HG03159 (cell line): Measurements from ENCODE around the gene CYP26B1.

Source experiments
- ATAC-seq: cut with Tn5 transposase; IDR thresholded peaks from one replicate; pipeline ENCODE4 v1.9.1; 2021; ENCODE audit warnings: mild to moderate bottlenecking, moderate library complexity; ENCODE audit not compliant: unreplicated experiment

Gene CYP26B1

GRCh38 chr2:72147303-72147971 is at the start of gene CYP26B1:
TSS of gene CYP26B1 (minus strand) at chr2:72147862. CDS start at chr2:72147834, 28 bp downstream.
- no peak for ATAC-seq

GRCh38 chr2:72193723-72194122 is 46.1 kb upstream of the CYP26B1 start:
- no peak for ATAC-seq

- no peak for ATAC-seq
Measured at GRCh38 chr2:72191441-72191840, 43.8 kb upstream of the CYP26B1 start.

- no peak for ATAC-seq
Measured at GRCh38 chr2:72185206-72185605, 37.5 kb upstream of the CYP26B1 start.

- no peak for ATAC-seq
Measured at GRCh38 chr2:72183466-72183865, 35.8 kb upstream of the CYP26B1 start.

- ATAC-seq, result no peak
Measured at GRCh38 chr2:72183016-72183415, 35.4 kb upstream of the CYP26B1 start.

- no peak for ATAC-seq
Measured at GRCh38 chr2:72182547-72182946, 34.9 kb upstream of the CYP26B1 start.

- no peak for ATAC-seq
Measured at GRCh38 chr2:72181616-72182015, 34.0 kb upstream of the CYP26B1 start.

- no peak for ATAC-seq
Measured at GRCh38 chr2:72180351-72180750, 32.7 kb upstream of the CYP26B1 start.

GRCh38 chr2:72178551-72178950 is 30.9 kb upstream of the CYP26B1 start:
- ATAC-seq, result no peak

- no peak for ATAC-seq
Measured at GRCh38 chr2:72176281-72176680, 28.6 kb upstream of the CYP26B1 start.

- ATAC-seq, result no peak
Measured at GRCh38 chr2:72175636-72176035, 28.0 kb upstream of the CYP26B1 start.

GRCh38 chr2:72173640-72174321 is 26.1 kb upstream of the CYP26B1 start:
- ATAC-seq, result no peak

GRCh38 chr2:72172478-72172877 is 24.8 kb upstream of the CYP26B1 start:
- ATAC-seq, result no peak

GRCh38 chr2:72166279-72166678 is 18.6 kb upstream of the CYP26B1 start:
- no peak for ATAC-seq

- no peak for ATAC-seq
Measured at GRCh38 chr2:72165792-72166191, 18.1 kb upstream of the CYP26B1 start.

- no peak for ATAC-seq
Measured at GRCh38 chr2:72162574-72162973, 14.9 kb upstream of the CYP26B1 start.

- no peak for ATAC-seq
Measured at GRCh38 chr2:72159211-72159993, 11.7 kb upstream of the CYP26B1 start.

GRCh38 chr2:72157871-72158771 is 10.5 kb upstream of the CYP26B1 start:
- ATAC-seq, result no peak

GRCh38 chr2:72156872-72157271 is 9.2 kb upstream of the CYP26B1 start:
- no peak for ATAC-seq

GRCh38 chr2:72155737-72156136 is 8.1 kb upstream of the CYP26B1 start:
- no peak for ATAC-seq
